ENCODE results near the gene NCKAP5.
"Not testable (repeated sequence)": the region's sequence is repeated elsewhere in the genome, so short reads cannot be mapped to it uniquely, and the experiment has no call there.

Gene NCKAP5

GRCh38 chr2:132825601-132826000 lies 742.7 kb downstream of the NCKAP5 start:
- DNase-seq (ENCODE audit: low read depth, low spot score) = no peak
- Histone ChIP-seq H3K27me3 (ENCODE audit: insufficient read depth, insufficient read length) (no peaks in the 10 kb centered on the region), H3K4me3 (ENCODE audit: insufficient read length, low read depth) (no peak overlapping the region), H3K9ac (ENCODE audit: insufficient read length, low read depth) (no peak overlapping the region), H3K9me3 (ENCODE audit: insufficient read depth, low read length) (no peaks in the 10 kb centered on the region; the same call in 1 of the 2 replicates), H3K4me1 (ENCODE audit: insufficient read depth, insufficient read length) (no peaks in the 10 kb centered on the region), H3K36me3 (ENCODE audit: insufficient read depth, insufficient read length, low read length) (no peaks in the 10 kb centered on the region)
- TF ChIP-seq SUZ12 (IDR thresholded peaks at IDR 0.05; ENCODE audit: extremely low read depth, insufficient read depth, insufficient read length) (no peak), YY1 (IDR thresholded peaks at IDR 0.05; ENCODE audit: insufficient read depth, insufficient read length) (no peak), ZNF274 (IDR thresholded peaks at IDR 0.05; ENCODE audit: low read depth, low read length) (no peak)

DNA sequence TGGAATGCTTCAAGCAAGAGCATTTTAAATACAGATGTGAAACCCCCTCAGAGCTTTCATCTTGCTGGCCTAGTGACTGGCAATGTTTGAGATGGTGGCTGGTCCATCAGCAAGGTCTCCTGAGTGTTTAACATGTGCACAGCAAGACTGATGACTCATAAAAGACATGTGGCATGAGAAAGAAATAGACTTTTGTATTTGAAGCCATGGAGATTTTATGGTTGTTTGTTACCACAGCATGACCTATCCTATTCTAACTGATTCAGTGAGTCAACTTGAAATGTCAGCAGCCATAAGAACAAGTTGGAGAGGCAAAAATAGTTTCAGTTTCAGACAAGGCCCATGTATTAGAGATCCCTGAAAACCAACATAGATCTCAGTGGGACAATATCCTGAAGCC lies 743.5 kb downstream of the NCKAP5 start:
- TF ChIP-seq SUZ12 (IDR thresholded peaks at IDR 0.05; ENCODE audit: extremely low read depth, insufficient read depth, insufficient read length) = no peak
- no peak for TF ChIP-seq YY1 (IDR thresholded peaks at IDR 0.05; ENCODE audit: insufficient read depth, insufficient read length)
- no peak for TF ChIP-seq ZNF274 (IDR thresholded peaks at IDR 0.05; ENCODE audit: low read depth, low read length)

GRCh38 chr2:132816234-132816633 lies 752.0 kb downstream of the NCKAP5 start:
- no peaks in the 10 kb centered on the region for H3K36me3 ChIP-seq (ENCODE audit: insufficient read depth, insufficient read length, low read length)
- no peaks in the 10 kb centered on the region for H3K4me1 ChIP-seq (ENCODE audit: insufficient read depth, insufficient read length)
- H3K4me3 ChIP-seq (ENCODE audit: insufficient read length, low read depth) = no peak overlapping the region
- TF ChIP-seq SUZ12 (IDR thresholded peaks at IDR 0.05; ENCODE audit: extremely low read depth, insufficient read depth, insufficient read length) = no peak
- TF ChIP-seq YY1 (IDR thresholded peaks at IDR 0.05; ENCODE audit: insufficient read depth, insufficient read length) = peak; percentile 20
- DNase-seq (ENCODE audit: low read depth, low spot score) = peak; percentile 13
- H3K27me3 ChIP-seq (ENCODE audit: insufficient read depth, insufficient read length) = no peaks in the 10 kb centered on the region
- peaks cover 12% of the 10 kb centered on the region; the same call in 1 of the 2 replicates for H3K9me3 ChIP-seq (ENCODE audit: insufficient read depth, low read length)
- no peak overlapping the region for H3K9ac ChIP-seq (ENCODE audit: insufficient read length, low read depth)

More for the DNA sequence above, 743.5 kb downstream of the NCKAP5 start:
- no peaks in the 10 kb centered on the region for H3K27me3 ChIP-seq (ENCODE audit: insufficient read depth, insufficient read length)
- H3K36me3 ChIP-seq (ENCODE audit: insufficient read depth, insufficient read length, low read length) = no peaks in the 10 kb centered on the region
- H3K4me1 ChIP-seq (ENCODE audit: insufficient read depth, insufficient read length) = no peaks in the 10 kb centered on the region
- no peaks in the 10 kb centered on the region; the same call in 1 of the 2 replicates for H3K9me3 ChIP-seq (ENCODE audit: insufficient read depth, low read length)
- no peak overlapping the region for H3K4me3 ChIP-seq (ENCODE audit: insufficient read length, low read depth)
- DNase-seq (ENCODE audit: low read depth, low spot score) = no peak
- no peak overlapping the region for H3K9ac ChIP-seq (ENCODE audit: insufficient read length, low read depth)

GRCh38 chr2:132815516-132815915 lies 752.7 kb downstream of the NCKAP5 start:
- TF ChIP-seq SUZ12 (IDR thresholded peaks at IDR 0.05; ENCODE audit: extremely low read depth, insufficient read depth, insufficient read length) (no peak), ZNF274 (IDR thresholded peaks at IDR 0.05; ENCODE audit: low read depth, low read length) (no peak), YY1 (IDR thresholded peaks at IDR 0.05; ENCODE audit: insufficient read depth, insufficient read length) (no peak)
- DNase-seq (ENCODE audit: low read depth, low spot score) = no peak
- no peaks in the 10 kb centered on the region for H3K36me3 ChIP-seq (ENCODE audit: insufficient read depth, insufficient read length, low read length)
- H3K9ac ChIP-seq (ENCODE audit: insufficient read length, low read depth) = no peak overlapping the region
- H3K4me1 ChIP-seq (ENCODE audit: insufficient read depth, insufficient read length) = no peaks in the 10 kb centered on the region
- H3K27me3 ChIP-seq (ENCODE audit: insufficient read depth, insufficient read length) = no peaks in the 10 kb centered on the region
- H3K4me3 ChIP-seq (ENCODE audit: insufficient read length, low read depth) = no peak overlapping the region
- H3K9me3 ChIP-seq (ENCODE audit: insufficient read depth, low read length) = peaks cover 12% of the 10 kb centered on the region; the same call in 1 of the 2 replicates

GRCh38 chr2:132814651-132815050 lies 753.6 kb downstream of the NCKAP5 start:
- Histone ChIP-seq H3K9me3 (ENCODE audit: insufficient read depth, low read length) (peaks cover 20% of the 10 kb centered on the region; the same call in 1 of the 2 replicates), H3K36me3 (ENCODE audit: insufficient read depth, insufficient read length, low read length) (no peaks in the 10 kb centered on the region), H3K4me3 (ENCODE audit: insufficient read length, low read depth) (no peak overlapping the region), H3K27me3 (ENCODE audit: insufficient read depth, insufficient read length) (no peaks in the 10 kb centered on the region), H3K9ac (ENCODE audit: insufficient read length, low read depth) (no peak overlapping the region), H3K4me1 (ENCODE audit: insufficient read depth, insufficient read length) (no peaks in the 10 kb centered on the region)
- TF ChIP-seq SUZ12 (IDR thresholded peaks at IDR 0.05; ENCODE audit: extremely low read depth, insufficient read depth, insufficient read length) = no peak
- no peak for TF ChIP-seq ZNF274 (IDR thresholded peaks at IDR 0.05; ENCODE audit: low read depth, low read length)
- TF ChIP-seq YY1 (IDR thresholded peaks at IDR 0.05; ENCODE audit: insufficient read depth, insufficient read length) = no peak
- no peak for DNase-seq (ENCODE audit: low read depth, low spot score)

GRCh38 chr2:132813422-132813821 lies 754.8 kb downstream of the NCKAP5 start:
- no peak for DNase-seq (ENCODE audit: low read depth, low spot score)
- H3K4me1 ChIP-seq (ENCODE audit: insufficient read depth, insufficient read length) = no peaks in the 10 kb centered on the region

DNA sequence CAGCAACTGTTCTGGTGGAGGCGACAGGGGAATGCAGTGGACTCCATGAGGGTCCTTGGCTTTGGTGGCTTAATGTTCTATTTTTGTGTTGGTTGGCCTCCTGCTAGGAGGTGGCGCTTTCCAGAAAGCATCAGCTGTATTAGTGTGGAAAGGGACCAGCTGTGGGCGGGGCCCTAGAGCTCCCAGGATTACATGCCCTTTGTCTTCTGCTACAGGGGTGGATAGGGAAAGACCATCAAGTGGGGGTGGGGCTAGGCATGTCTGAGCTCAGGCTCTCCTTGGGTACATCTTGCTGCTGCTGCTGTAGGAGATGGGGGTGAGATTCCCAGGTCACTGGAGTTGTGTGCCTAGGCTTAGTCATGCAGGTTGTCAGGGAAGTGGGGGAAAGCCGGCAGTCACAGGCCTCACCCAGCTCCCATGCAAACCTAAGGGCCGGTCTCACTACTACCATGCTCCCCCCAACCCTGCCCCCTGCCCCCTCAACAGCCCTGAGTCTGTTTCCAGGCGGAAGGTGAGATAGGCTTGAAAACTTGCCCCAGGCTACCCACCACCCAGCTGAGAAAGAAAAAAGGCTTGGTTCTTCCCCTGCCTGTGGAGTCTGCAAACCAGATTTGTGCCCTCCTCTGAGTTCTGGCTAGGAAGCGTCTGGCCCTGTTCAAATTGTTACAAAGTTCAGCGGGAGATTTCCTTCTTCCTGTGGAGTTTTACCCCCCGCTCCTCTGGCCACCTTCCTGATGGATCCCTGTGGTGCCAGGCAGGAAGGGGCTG lies 756.9 kb downstream of the NCKAP5 start:
- peaks cover 22% of the 10 kb centered on the region; the same call in 1 of the 2 replicates for H3K9me3 ChIP-seq (ENCODE audit: insufficient read depth, low read length)
- no peak for TF ChIP-seq SUZ12 (IDR thresholded peaks at IDR 0.05; ENCODE audit: extremely low read depth, insufficient read depth, insufficient read length)
- TF ChIP-seq YY1 (IDR thresholded peaks at IDR 0.05; ENCODE audit: insufficient read depth, insufficient read length) = no peak
- no peak for TF ChIP-seq ZNF274 (IDR thresholded peaks at IDR 0.05; ENCODE audit: low read depth, low read length)
- no peak for DNase-seq (ENCODE audit: low read depth, low spot score)
- no peak overlapping the region for H3K4me3 ChIP-seq (ENCODE audit: insufficient read length, low read depth)
- no peaks in the 10 kb centered on the region for H3K4me1 ChIP-seq (ENCODE audit: insufficient read depth, insufficient read length)
- no peak overlapping the region for H3K9ac ChIP-seq (ENCODE audit: insufficient read length, low read depth)
- no peaks in the 10 kb centered on the region for H3K36me3 ChIP-seq (ENCODE audit: insufficient read depth, insufficient read length, low read length)
- no peaks in the 10 kb centered on the region for H3K27me3 ChIP-seq (ENCODE audit: insufficient read depth, insufficient read length)

More at GRCh38 chr2:132813422-132813821, 754.8 kb downstream of the NCKAP5 start:
- Histone ChIP-seq H3K4me3 (ENCODE audit: insufficient read length, low read depth) (no peak overlapping the region), H3K36me3 (ENCODE audit: insufficient read depth, insufficient read length, low read length) (no peaks in the 10 kb centered on the region), H3K9ac (ENCODE audit: insufficient read length, low read depth) (no peak overlapping the region), H3K9me3 (ENCODE audit: insufficient read depth, low read length) (peaks cover 24% of the 10 kb centered on the region; the same call in 1 of the 2 replicates), H3K27me3 (ENCODE audit: insufficient read depth, insufficient read length) (no peaks in the 10 kb centered on the region)
- TF ChIP-seq ZNF274 (IDR thresholded peaks at IDR 0.05; ENCODE audit: low read depth, low read length) = no peak
- TF ChIP-seq SUZ12 (IDR thresholded peaks at IDR 0.05; ENCODE audit: extremely low read depth, insufficient read depth, insufficient read length) = no peak

- not testable (repeated sequence) for DNase-seq (ENCODE audit: low read depth, low spot score); H3K36me3 ChIP-seq (ENCODE audit: insufficient read depth, insufficient read length, low read length); H3K27me3 ChIP-seq (ENCODE audit: insufficient read depth, insufficient read length); H3K4me1 ChIP-seq (ENCODE audit: insufficient read depth, insufficient read length); H3K9ac ChIP-seq (ENCODE audit: insufficient read length, low read depth); H3K4me3 ChIP-seq (ENCODE audit: insufficient read length, low read depth)
- H3K9me3 ChIP-seq (ENCODE audit: insufficient read depth, low read length) = peaks cover 27% of the 10 kb centered on the region; the same call in 1 of the 2 replicates
These were observed 758.3 kb downstream of the NCKAP5 start for GRCh38 chr2:132809962-132810361.

Data from NT2/D1 (cell line).